MM.1S (cell line): ENCODE results near the gene SHC3.

Experiments used
- DNase-seq: peaks from one replicate; pipeline ENCODE4 v3.0.0-alpha.2; 2015
- H2AFZ ChIP-seq: fragments of 300-600 bp; sonication (generic); 2 replicates; pipeline ENCODE4 v1.6.0; 2016; ENCODE audit warnings: antibody characterized with exemption, low read length
- H3F3A ChIP-seq: fragments of 300-600 bp; sonication (generic); 2 replicates; pipeline ENCODE4 v1.6.1; 2016; ENCODE audit warnings: mild to moderate bottlenecking, antibody characterized with exemption, low read length, moderate library complexity, mixed read lengths; ENCODE audit not compliant: insufficient read depth
- H3K27ac ChIP-seq: fragments of 300-600 bp; sonication (generic); 2 replicates; pipeline ENCODE4 v1.5.1; 2016; ENCODE audit warnings: mild to moderate bottlenecking, low read length
- H3K27me3 ChIP-seq: fragments of 300-600 bp; sonication (generic); replicated peaks from 2 replicates; pipeline ENCODE4 v1.6.0; 2016; ENCODE audit warnings: low read length; ENCODE audit not compliant: insufficient read depth
- H3K36me3 ChIP-seq: fragments of 300-600 bp; sonication (generic); replicated peaks from 2 replicates; pipeline ENCODE4 v1.6.1; 2016; ENCODE audit warnings: mild to moderate bottlenecking, low read length, mixed read lengths; ENCODE audit not compliant: insufficient read depth
- H3K4me1 ChIP-seq: fragments of 300-600 bp; sonication (generic); 2 replicates; pipeline ENCODE4 v1.6.1; 2016; ENCODE audit warnings: low read length, mixed read lengths
- H3K4me2 ChIP-seq: fragments of 300-600 bp; sonication (generic); 2 replicates; pipeline ENCODE4 v1.6.0; 2016; ENCODE audit warnings: low read depth, low read length
- H3K4me3 ChIP-seq: fragments of 300-600 bp; sonication (generic); 2 replicates; pipeline ENCODE4 v1.5.1; 2016; ENCODE audit warnings: low read length, mixed read lengths
- H3K79me2 ChIP-seq: fragments of 300-600 bp; sonication (generic); 2 replicates; pipeline ENCODE4 v1.6.1; 2016; ENCODE audit warnings: mixed run types, low read length, mixed read lengths
- H3K9ac ChIP-seq: fragments of 300-600 bp; sonication (generic); 2 replicates; pipeline ENCODE4 v1.6.1; 2016; ENCODE audit warnings: low read length, mixed read lengths
- H3K9me2 ChIP-seq: fragments of 300-600 bp; sonication (generic); replicated peaks from 2 replicates; pipeline ENCODE4 v1.6.1; 2016; ENCODE audit warnings: mild to moderate bottlenecking, low read length, mixed read lengths; ENCODE audit not compliant: insufficient read depth
- H3K9me3 ChIP-seq: fragments of 300-600 bp; sonication (generic); replicated peaks from 2 replicates; pipeline ENCODE4 v1.6.1; 2016; ENCODE audit warnings: mild to moderate bottlenecking, low read length, mixed read lengths; ENCODE audit not compliant: insufficient read depth
- H4K20me1 ChIP-seq: fragments of 300-600 bp; sonication (generic); 2 replicates; pipeline ENCODE4 v1.6.1; 2016; ENCODE audit warnings: mild to moderate bottlenecking, low read length, moderate library complexity, mixed read lengths; ENCODE audit not compliant: insufficient read depth
- CTCF ChIP-seq: fragments of 300-600 bp; sonication (generic); IDR thresholded peaks from 2 replicates; pipeline ENCODE4 v1.5.1; 2016; ENCODE audit warnings: antibody characterized with exemption, low read length, mixed read lengths
- EZH2 ChIP-seq: fragments of 300-600 bp; sonication (generic); optimal IDR thresholded peaks from 2 replicates; pipeline ENCODE3; 2017; ENCODE audit warnings: low read depth, mild to moderate bottlenecking, antibody characterized with exemption, low read length, mixed read lengths
- EZH2phosphoT487 ChIP-seq: fragments of 300-600 bp; sonication (generic); IDR thresholded peaks from 2 replicates; pipeline ENCODE4 v1.6.1; 2018; ENCODE audit warnings: antibody characterized with exemption, low read length

Gene SHC3

GRCh38 chr9:89191004-89191403 lies 12.4 kb upstream of the SHC3 start:
- Histone ChIP-seq H3K9me3 (no peaks in the 10 kb centered on the region), H3K9me2 (no peaks in the 10 kb centered on the region), H3K4me3 (no peak overlapping the region), H3F3A (no peaks in the 10 kb centered on the region), H3K36me3 (no peaks in the 10 kb centered on the region), H2AFZ (no peak overlapping the region), H3K79me2 (no peaks in the 10 kb centered on the region), H3K27me3 (no peaks in the 10 kb centered on the region), H4K20me1 (no peaks in the 10 kb centered on the region), H3K4me2 (no peak overlapping the region), H3K27ac (no peak overlapping the region), H3K9ac (no peak overlapping the region), H3K4me1 (no peaks in the 10 kb centered on the region)
- TF ChIP-seq EZH2 = no peak
- TF ChIP-seq EZH2phosphoT487 = no peak
- no peak for TF ChIP-seq CTCF
- DNase-seq = no peak

GRCh38 chr9:89189215-89189614 lies 10.6 kb upstream of the SHC3 start:
- Histone ChIP-seq H3K9ac (no peak overlapping the region), H3K4me1 (no peaks in the 10 kb centered on the region), H3K36me3 (no peaks in the 10 kb centered on the region), H3K27me3 (no peaks in the 10 kb centered on the region), H3K79me2 (no peaks in the 10 kb centered on the region), H3F3A (no peaks in the 10 kb centered on the region), H3K9me2 (no peaks in the 10 kb centered on the region), H3K4me2 (no peak overlapping the region), H4K20me1 (no peaks in the 10 kb centered on the region), H2AFZ (no peak overlapping the region), H3K27ac (no peak overlapping the region), H3K4me3 (no peak overlapping the region), H3K9me3 (no peaks in the 10 kb centered on the region)
- no peak for TF ChIP-seq EZH2phosphoT487
- no peak for TF ChIP-seq EZH2
- TF ChIP-seq CTCF = no peak
- DNase-seq = no peak

DNA sequence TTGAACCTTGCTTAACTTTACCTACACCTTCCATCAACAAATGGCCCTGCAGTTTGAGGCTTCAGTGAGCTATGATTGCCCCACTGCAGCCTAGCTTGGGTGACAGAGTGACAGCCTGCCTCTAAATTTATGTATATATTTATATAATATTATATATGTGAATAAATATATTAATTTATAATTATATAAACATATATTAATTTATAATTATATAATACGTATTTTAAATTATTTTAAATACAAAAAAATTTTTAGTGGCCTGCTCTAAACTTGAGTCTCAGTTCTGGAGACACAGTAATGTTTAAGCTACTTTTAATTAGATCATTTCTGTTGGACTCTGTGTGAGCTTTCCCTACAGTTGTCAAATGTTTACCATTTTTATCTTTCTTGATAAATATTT lies 9.3 kb upstream of the SHC3 start:
- H3K9me3 ChIP-seq = no peaks in the 10 kb centered on the region
- no peaks in the 10 kb centered on the region for H3K4me1 ChIP-seq
- H3K9ac ChIP-seq = no peak overlapping the region
- H3K27ac ChIP-seq = no peak overlapping the region
- H3K27me3 ChIP-seq = no peaks in the 10 kb centered on the region
- H3F3A ChIP-seq = no peaks in the 10 kb centered on the region
- TF ChIP-seq CTCF = no peak
- TF ChIP-seq EZH2 = no peak
- TF ChIP-seq EZH2phosphoT487 = no peak
- H3K4me2 ChIP-seq = no peak overlapping the region
- no peaks in the 10 kb centered on the region for H3K9me2 ChIP-seq
- H3K36me3 ChIP-seq = no peaks in the 10 kb centered on the region
- H3K4me3 ChIP-seq = no peak overlapping the region
- no peak overlapping the region for H2AFZ ChIP-seq
- DNase-seq = no peak
- no peaks in the 10 kb centered on the region for H3K79me2 ChIP-seq
- no peaks in the 10 kb centered on the region for H4K20me1 ChIP-seq

DNA sequence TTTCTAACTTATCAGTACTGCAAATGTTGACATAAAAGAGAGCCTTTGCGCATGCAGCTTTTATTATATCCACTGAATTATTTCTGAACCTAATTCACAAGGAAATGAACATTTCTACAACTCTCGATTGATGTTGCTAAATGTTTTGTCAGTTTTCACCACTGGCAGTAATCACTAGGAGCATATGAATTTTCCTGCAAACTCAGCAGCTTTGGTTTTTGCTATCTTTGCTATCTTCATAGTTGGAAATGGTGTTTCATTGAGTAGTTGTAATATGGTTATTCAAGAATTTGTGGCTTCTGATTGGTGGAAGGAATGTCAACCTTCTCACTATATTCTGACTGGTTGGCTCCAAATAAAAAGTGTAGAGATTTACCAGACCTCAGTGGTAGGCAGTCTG lies 8.9 kb upstream of the SHC3 start:
- H3K79me2 ChIP-seq = no peaks in the 10 kb centered on the region
- no peaks in the 10 kb centered on the region for H3K27me3 ChIP-seq
- H3K4me2 ChIP-seq = no peak overlapping the region
- TF ChIP-seq EZH2phosphoT487 = no peak
- H3K36me3 ChIP-seq = no peaks in the 10 kb centered on the region
- no peak overlapping the region for H3K4me3 ChIP-seq
- H3K27ac ChIP-seq = no peak overlapping the region
- H3K4me1 ChIP-seq = no peaks in the 10 kb centered on the region
- H3F3A ChIP-seq = no peaks in the 10 kb centered on the region
- no peaks in the 10 kb centered on the region for H4K20me1 ChIP-seq
- no peak overlapping the region for H3K9ac ChIP-seq
- H3K9me3 ChIP-seq = no peaks in the 10 kb centered on the region
- DNase-seq = no peak
- no peak overlapping the region for H2AFZ ChIP-seq
- H3K9me2 ChIP-seq = no peaks in the 10 kb centered on the region
